Tibial nerve (tissue), 3 donors: ENCODE results near the gene VTCN1.

Source experiments
- CTCF ChIP-seq, 5 experiments: fragments of 200-600 bp in 3 of 5; fragments of 450-650 bp in 2 of 5; sonication (generic) in 3 of 5; IDR thresholded peaks; one replicate each; pipeline ENCODE4 v1.5.1; 2016 to 2019; ENCODE audit warnings: antibody characterized with exemption in 5 of 5, mild to moderate bottlenecking in 3 of 5, moderate library complexity in 2 of 5
- POLR2A ChIP-seq, 2 donors: fragments of 450-650 bp; IDR thresholded peaks; one replicate each; pipeline ENCODE4 v1.6.1; 2017; ENCODE audit warnings: antibody characterized with exemption in 2 of 2, mild to moderate bottlenecking in 2 of 2, moderate library complexity in 2 of 2

- TF ChIP-seq CTCF (IDR thresholded peaks at IDR 0.05) (no peak), POLR2A (IDR thresholded peaks at IDR 0.05) (no peak)
Observed at GRCh38 chr1:117164209-117164608, 46.5 kb downstream of the VTCN1 start.
